ENCODE data around the gene GARNL3. TPM values are rescaled to one million over a fixed set of nuclear protein-coding genes. Genes with fewer than 3 reads are reported as not detected.

GARNL3 gene
- total RNA-seq, 4 donors from 2014 or later = 9.3 to 20.9 (median 14.7) TPM

GRCh38 chr9:127279717-127280285 is 15.2 kb downstream of the GARNL3 start:
- no peak for TF ChIP-seq CTCF (IDR thresholded peaks at IDR 0.05; ENCODE audit: low read depth)

DNA sequence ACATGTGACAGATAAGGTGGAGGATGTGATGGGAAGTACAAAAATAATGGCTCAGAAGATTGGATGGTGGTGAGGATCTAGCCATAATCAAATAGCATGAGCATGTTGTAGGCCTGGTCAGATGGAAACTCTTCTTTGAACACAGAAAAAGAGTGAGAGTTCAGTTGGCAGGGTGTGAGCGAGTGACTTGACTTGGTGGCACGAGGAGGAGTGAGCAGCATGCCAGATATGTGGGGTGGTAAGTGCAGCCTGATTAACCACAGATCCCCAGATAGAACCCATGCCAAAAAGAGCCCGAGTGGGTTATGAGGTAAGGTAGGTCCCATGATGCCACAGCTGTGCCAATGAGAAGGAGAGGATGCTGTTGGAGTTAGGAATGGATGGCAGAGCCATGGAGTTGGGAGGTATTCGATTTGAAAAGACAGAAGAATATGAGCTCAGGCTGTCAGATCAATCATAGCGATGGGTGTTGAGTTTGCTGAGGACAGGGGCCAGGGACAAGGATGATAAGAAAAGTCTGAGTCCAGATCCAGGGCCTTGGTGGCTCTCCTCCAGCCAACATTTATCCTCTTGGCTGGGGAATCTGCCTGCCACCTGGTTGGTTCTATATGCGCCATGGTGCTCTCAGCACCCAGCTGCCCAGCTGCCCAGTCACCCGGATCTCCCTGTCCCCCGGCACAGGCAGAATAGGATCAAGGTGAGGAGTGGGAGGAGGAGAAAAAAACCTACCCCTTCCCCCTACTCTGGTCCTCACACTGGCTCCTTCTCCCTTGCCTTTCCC is 16.5 kb downstream of the GARNL3 start:
- no peak for TF ChIP-seq CTCF (IDR thresholded peaks at IDR 0.05; ENCODE audit: low read depth)

GRCh38 chr9:127281891-127282290 is 17.3 kb downstream of the GARNL3 start:
- no peak for TF ChIP-seq CTCF (IDR thresholded peaks at IDR 0.05; ENCODE audit: low read depth)

- TF ChIP-seq CTCF (IDR thresholded peaks at IDR 0.05; ENCODE audit: low read depth) = no peak
Measured at GRCh38 chr9:127282611-127283010, 18.0 kb downstream of the GARNL3 start.

GRCh38 chr9:127283135-127283534 is 18.6 kb downstream of the GARNL3 start:
- TF ChIP-seq CTCF (IDR thresholded peaks at IDR 0.05; ENCODE audit: low read depth) = no peak

- no peak for TF ChIP-seq CTCF (IDR thresholded peaks at IDR 0.05; ENCODE audit: low read depth)
Measured at GRCh38 chr9:127283917-127284497, 19.4 kb downstream of the GARNL3 start.

GRCh38 chr9:127285965-127286364 is 21.4 kb downstream of the GARNL3 start:
- no peak for TF ChIP-seq CTCF (IDR thresholded peaks at IDR 0.05; ENCODE audit: low read depth)
